AG04449 (cell line): ENCODE data around the gene RNF133.

ENCODE experiments used
- CTCF ChIA-PET: fragments of 350-600 bp; formaldehyde crosslinking; extraction: SDS; loops from one replicate; lab custom pipeline; 2021; ENCODE audit warnings: antibody characterized with exemption; lab: Yijun Ruan, JAX
- POLR2A ChIA-PET: fragments of 400-600, 350-600 bp; formaldehyde crosslinking; extraction: SDS; loops from one replicate; lab custom pipeline; 2020; ENCODE audit warnings: antibody characterized with exemption, inconsistent platforms; lab: Yijun Ruan, JAX
- DNase-seq: peaks from one replicate; pipeline ENCODE4 v3.0.0-alpha.2; 2010; ENCODE audit warnings: low read depth, low spot score
- H3K4me3 ChIP-seq: 2 replicates; pipeline ENCODE4 v1.5.1; 2011; ENCODE audit warnings: low read depth, mild to moderate bottlenecking, control low read depth, low read length
- TF ChIP-seq, protein P1 (sequence below): IDR thresholded peaks from one replicate; pipeline ENCODE4 v1.5.1; 2011; ENCODE audit warnings: mild to moderate bottlenecking, moderate library complexity, low read length, control low read depth, inconsistent platforms; ENCODE audit not compliant: insufficient read depth; ENCODE audit errors: missing control alignments

RNF133 gene

DNA sequence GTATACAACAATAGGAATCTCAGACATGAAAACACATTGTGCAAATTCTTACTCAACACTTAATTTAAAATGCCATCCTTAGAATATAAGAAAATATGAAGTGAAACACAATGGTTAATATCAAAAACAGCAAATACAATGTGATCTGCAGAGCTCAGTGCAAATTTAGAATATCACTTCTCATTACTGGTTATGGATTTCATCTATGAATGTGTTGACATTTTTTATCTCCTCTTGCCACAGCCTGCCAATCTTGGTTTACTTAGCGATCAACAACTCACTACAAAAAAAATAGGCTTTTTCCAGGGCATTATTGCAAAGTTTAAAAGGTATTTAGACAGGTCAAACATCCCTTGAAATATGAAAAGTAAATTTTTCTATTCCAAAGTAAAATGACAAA lies 28.8 kb upstream of the RNF133 start:
- CTCF ChIA-PET: no interaction called here
- DNase-seq: no peak
- no peak overlapping the region for H3K4me3 ChIP-seq
- POLR2A ChIA-PET: no interaction called here
- TF ChIP-seq, protein P1, sequence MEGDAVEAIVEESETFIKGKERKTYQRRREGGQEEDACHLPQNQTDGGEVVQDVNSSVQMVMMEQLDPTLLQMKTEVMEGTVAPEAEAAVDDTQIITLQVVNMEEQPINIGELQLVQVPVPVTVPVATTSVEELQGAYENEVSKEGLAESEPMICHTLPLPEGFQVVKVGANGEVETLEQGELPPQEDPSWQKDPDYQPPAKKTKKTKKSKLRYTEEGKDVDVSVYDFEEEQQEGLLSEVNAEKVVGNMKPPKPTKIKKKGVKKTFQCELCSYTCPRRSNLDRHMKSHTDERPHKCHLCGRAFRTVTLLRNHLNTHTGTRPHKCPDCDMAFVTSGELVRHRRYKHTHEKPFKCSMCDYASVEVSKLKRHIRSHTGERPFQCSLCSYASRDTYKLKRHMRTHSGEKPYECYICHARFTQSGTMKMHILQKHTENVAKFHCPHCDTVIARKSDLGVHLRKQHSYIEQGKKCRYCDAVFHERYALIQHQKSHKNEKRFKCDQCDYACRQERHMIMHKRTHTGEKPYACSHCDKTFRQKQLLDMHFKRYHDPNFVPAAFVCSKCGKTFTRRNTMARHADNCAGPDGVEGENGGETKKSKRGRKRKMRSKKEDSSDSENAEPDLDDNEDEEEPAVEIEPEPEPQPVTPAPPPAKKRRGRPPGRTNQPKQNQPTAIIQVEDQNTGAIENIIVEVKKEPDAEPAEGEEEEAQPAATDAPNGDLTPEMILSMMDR: no peak

DNA sequence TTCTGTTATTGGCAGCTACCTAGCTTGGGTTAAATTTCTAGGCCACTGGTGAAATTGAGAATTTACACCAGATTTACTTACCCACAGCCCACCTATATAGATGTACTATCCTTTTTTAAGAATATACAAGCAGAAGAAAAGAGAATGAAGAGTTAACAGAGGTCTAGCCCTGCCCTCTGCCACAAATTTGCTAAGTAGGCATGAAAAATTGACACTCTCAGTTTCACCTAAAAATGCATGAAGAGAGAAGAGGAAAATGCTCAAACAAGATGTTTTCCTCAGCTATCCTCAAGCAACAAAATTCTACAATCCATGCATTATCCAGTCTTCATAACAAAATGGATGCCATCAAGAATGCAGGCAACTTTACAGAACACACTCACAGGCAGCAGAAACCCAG lies 28.4 kb upstream of the RNF133 start:
- DNase-seq: no peak
- POLR2A ChIA-PET: no interaction called here
- CTCF ChIA-PET: no interaction called here
- no peak overlapping the region for H3K4me3 ChIP-seq
- TF ChIP-seq, protein P1: no peak

DNA sequence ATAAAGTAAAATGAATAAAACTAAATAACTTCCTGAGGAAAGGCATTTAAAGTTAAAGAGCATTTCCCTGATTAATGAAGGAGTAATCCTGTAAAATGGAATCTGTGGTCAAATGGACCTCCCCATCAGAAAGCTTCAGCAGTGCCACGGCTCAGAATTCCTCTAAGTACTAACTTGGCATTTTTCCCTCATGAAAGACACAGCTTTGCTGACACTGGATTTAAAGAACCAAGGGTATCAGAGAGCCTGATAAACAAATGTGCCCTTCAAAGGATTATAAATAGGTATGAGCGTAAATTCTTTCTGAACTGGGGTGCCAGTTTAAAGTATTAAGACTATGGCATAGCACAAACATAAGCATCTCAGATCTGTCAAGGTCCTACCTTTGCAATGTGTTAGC lies 28.0 kb upstream of the RNF133 start:
- ChIA-PET POLR2A (no interaction called here), CTCF (no interaction called here)
- TF ChIP-seq, protein P1: no peak
- no peak overlapping the region for H3K4me3 ChIP-seq
- no peak for DNase-seq

DNA sequence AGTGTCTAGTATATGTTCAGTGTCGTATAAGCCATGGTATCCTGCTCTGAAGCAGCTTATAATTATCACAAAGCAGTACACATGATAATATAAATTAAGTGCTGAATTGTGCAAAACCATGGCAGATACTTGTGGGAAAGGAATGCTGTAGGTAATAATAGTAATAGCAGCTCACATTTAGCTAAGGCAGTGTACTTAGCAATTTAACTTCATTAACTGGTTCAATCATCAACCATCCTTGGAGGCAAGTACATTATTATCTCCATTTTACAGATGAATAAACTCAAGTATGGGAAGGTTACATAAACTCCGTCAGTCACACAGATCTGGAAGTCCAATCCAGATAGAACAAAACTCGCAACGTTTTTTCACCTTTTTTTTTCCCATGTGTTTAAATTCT lies 25.4 kb upstream of the RNF133 start:
- TF ChIP-seq, protein P1: no peak
- ChIA-PET CTCF (no interaction called here), POLR2A (no interaction called here)

DNA sequence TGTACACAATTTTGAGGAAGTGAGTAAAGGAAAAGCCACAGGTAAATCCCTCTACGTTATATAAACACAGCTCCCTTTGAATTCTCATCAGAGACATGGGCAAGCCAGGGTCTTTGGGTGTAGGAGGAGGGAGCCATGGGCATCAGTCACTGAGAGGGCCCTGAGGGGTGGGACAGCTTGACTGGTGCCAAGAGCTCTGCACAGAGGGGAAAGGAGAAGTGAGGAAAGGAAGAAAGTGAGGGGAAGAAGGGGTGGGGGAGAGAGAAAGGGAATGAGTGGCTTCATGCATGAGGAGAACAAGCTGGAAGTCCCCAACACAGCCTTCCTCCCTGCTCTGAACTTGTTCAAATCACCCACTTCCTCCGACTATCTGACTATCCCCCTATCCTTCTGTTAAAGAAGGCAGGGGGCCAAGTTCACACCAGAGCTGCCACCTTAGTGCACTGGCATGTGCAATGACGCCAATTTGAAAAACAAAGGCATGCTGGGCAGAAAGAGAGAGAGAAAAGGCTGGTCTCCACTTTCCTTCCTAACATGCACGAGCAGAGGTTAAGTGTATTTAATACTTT lies 20.2 kb upstream of the RNF133 start:
- H3K4me3 ChIP-seq: no peak overlapping the region
- no peak for DNase-seq
- ChIA-PET POLR2A (no interaction called here), CTCF (no interaction called here)
- TF ChIP-seq, protein P1: no peak

More for the DNA sequence above, 25.4 kb upstream of the RNF133 start:
- DNase-seq: no peak
- no peak overlapping the region for H3K4me3 ChIP-seq

DNA sequence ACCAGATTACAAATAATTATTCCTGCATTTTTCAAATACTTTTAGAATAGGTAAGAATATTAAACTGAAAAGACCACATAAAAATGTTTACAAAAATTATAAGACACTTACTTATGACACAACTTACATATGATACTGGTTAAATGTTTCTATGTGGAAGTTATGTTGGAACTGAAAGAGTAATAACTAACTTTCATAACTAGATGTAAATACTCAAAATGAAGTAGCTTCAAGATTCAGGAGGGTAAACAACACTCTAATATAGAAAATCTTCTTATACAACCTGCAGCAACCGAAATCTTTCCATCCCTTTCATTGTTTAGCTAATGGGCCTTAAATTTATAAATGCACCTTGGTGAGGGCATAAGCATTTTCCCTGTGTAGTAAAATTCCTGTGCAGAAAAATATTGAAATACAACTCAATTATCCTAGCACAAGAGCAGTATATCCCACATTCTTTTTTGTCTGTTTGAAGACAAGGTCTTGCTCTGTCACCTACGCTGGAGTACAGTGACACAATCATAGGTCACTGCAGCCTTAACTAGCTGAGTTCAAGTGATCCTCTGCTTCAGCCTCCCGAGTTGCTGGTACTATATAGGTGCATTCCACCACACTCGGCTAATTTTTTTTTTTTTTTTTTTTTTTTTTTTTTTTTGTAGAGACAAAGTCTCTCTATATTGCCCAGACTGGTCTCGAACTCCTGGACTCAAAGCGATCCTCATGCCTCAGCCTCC lies 18.6 kb upstream of the RNF133 start:
- DNase-seq: no peak
- TF ChIP-seq, protein P1: no peak
- ChIA-PET POLR2A (no interaction called here), CTCF (no interaction called here)
- no peak overlapping the region for H3K4me3 ChIP-seq
